Cardiac muscle cell (in vitro differentiated cells and primary cell): ENCODE measurements around the gene EXOC3. TPM values are rescaled to one million over a fixed set of nuclear protein-coding genes. Genes with fewer than 3 reads are reported as not detected.
"Not testable (repeated sequence)": the region's sequence is repeated elsewhere in the genome, so short reads cannot be mapped to it uniquely, and the experiment has no call there.

ENCODE experiments used
- DNase-seq, 2 donors: peaks; one replicate each; pipeline versions ENCODE4 v3.0.0 to v3.0.0-alpha.2; 2010 to 2017; ENCODE audit warnings: low read depth in 1 of 2, low spot score in 1 of 2
- H3K27ac ChIP-seq: fragments of 200-600 bp; sonication (generic); 2 replicates; pipeline ENCODE4 v1.5.1; 2016
- H3K27me3 ChIP-seq: fragments of 200-600 bp; sonication (generic); 2 replicates; pipeline ENCODE4 v1.6.0; 2016; ENCODE audit warnings: control low read depth
- H3K36me3 ChIP-seq: fragments of 200-600 bp; sonication (generic); 2 replicates; pipeline ENCODE4 v1.5.1; 2016; ENCODE audit warnings: control low read depth
- H3K4me1 ChIP-seq: fragments of 200-600 bp; sonication (generic); 2 replicates; pipeline ENCODE4 v1.8.1; 2017; ENCODE audit warnings: low read depth, mild to moderate bottlenecking, mixed run types
- H3K4me3 ChIP-seq: fragments of 200-600 bp; sonication (generic); 2 replicates; pipeline ENCODE4 v1.5.1; 2016; ENCODE audit warnings: mild to moderate bottlenecking
- H3K9me3 ChIP-seq: fragments of 200-600 bp; sonication (generic); 2 replicates; pipeline ENCODE4 v1.5.1; 2017; ENCODE audit warnings: low read depth, mild to moderate bottlenecking, control low read depth
- polyA plus RNA-seq: library from polyadenylated mRNA; unstranded; fragments of >200 nt; fragmentation: Nextera tagmentation; extraction: Ambion mirVana; gene quantifications from 2 replicates; pipeline ENCODE4 v1.2.1, GENCODE V29; 2016
- total RNA-seq: library from RNA; depleted of rRNA; stranded (reverse); fragments of >200 nt; gene quantifications from 2 replicates; pipeline ENCODE4 v1.2.3, GENCODE V29; 2016
- TF ChIP-seq, protein P1 (sequence below): IDR thresholded peaks from 2 replicates; pipeline ENCODE4 v1.5.1; 2012; ENCODE audit warnings: low read depth, mild to moderate bottlenecking, low read length

The EXOC3 gene
- total and polyA plus RNA-seq, 2 experiments from 2014 or later = 34.8 to 56.4 TPM

DNA sequence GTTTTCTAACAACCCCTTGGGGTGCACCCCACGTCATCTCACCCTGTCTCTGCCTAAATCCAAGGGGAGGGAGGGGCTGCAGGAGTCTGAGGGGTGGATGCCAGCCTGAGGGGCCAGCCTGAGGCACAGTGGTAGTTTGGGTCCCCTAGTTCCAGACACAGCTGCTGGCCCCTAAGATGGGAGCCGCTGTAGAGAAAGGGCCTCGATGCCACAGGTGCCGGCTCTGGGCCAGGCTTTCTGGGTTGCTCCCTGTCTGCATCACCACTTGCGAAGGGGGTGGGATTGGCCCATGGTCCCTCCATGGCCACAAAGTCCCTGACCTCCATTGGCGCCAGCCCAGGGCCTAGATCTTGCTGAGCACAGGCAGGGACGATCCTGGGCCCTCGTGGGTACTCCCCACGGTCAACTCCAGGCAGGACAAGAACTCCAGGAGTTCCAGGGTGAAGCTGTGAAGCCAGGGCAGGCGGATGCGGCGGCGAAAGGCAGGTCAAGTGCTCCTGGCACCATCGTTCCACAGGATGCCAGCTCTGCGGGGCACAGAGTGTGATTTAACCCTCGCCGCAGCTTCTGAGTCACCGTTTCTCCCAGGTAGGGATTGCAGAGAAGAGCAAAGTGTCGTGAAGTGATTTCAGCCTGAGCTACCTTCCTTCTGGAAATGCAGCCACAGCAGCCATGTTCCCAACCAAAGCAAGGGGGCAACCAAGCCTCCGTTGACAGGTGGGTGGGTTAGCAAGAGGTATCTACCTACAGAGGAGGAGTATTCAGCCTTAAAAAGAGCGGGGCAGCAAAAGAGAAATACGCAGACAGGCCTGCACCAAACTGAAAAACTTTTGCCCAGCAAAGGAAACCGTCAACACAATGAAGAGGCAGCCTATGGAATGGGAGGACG lies 41.6 kb upstream of the EXOC3 start:
- Histone ChIP-seq H3K27ac (no peak overlapping the region), H3K4me3 (no peak overlapping the region), H3K27me3 (no peaks in the 10 kb centered on the region), H3K9me3 (no peaks in the 10 kb centered on the region), H3K4me1 (peaks cover 11% of the 10 kb centered on the region), H3K36me3 (no peaks in the 10 kb centered on the region)
- no peak for DNase-seq
- TF ChIP-seq, protein P1, sequence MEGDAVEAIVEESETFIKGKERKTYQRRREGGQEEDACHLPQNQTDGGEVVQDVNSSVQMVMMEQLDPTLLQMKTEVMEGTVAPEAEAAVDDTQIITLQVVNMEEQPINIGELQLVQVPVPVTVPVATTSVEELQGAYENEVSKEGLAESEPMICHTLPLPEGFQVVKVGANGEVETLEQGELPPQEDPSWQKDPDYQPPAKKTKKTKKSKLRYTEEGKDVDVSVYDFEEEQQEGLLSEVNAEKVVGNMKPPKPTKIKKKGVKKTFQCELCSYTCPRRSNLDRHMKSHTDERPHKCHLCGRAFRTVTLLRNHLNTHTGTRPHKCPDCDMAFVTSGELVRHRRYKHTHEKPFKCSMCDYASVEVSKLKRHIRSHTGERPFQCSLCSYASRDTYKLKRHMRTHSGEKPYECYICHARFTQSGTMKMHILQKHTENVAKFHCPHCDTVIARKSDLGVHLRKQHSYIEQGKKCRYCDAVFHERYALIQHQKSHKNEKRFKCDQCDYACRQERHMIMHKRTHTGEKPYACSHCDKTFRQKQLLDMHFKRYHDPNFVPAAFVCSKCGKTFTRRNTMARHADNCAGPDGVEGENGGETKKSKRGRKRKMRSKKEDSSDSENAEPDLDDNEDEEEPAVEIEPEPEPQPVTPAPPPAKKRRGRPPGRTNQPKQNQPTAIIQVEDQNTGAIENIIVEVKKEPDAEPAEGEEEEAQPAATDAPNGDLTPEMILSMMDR = no peak

- not testable (repeated sequence) for H3K9me3 ChIP-seq, H3K36me3 ChIP-seq
Measured at GRCh38 chr5:402219-402614, 40.8 kb upstream of the EXOC3 start.

GRCh38 chr5:402615-403359 lies 40.2 kb upstream of the EXOC3 start:
- Histone ChIP-seq H3K4me3 (no peak overlapping the region), H3K27me3 (no peaks in the 10 kb centered on the region), H3K27ac (no peak overlapping the region), H3K9me3 (no peaks in the 10 kb centered on the region), H3K36me3 (no peaks in the 10 kb centered on the region), H3K4me1 (peaks cover 11% of the 10 kb centered on the region)
- no peak for DNase-seq
- TF ChIP-seq, protein P1 = no peak

More at GRCh38 chr5:402219-402614, 40.8 kb upstream of the EXOC3 start:
- not testable (repeated sequence) for H3K4me3 ChIP-seq, DNase-seq, H3K27ac ChIP-seq, H3K27me3 ChIP-seq
- peaks cover 11% of the 10 kb centered on the region for H3K4me1 ChIP-seq

DNA sequence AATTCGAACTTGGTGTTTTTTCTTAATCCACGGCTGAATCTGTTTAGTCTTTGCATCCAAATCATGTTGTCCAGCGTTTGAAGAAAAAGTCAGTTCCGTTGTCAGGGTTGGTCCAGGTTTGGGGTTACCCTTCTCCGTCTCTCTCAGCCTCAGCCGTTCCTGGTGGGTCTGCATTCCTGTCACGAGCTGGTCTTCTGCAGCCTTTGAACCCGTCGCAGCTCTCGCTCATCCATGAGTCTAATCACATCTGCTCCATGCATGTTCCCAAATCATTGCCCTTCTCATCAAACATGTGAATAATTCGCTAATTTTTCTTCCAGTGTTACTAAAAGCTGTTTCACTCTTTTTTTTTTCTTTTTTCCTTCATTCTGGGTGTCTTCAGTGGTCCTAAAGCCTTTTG lies 39.0 kb upstream of the EXOC3 start:
- peaks cover 11% of the 10 kb centered on the region for H3K4me1 ChIP-seq
- H3K27me3 ChIP-seq = no peaks in the 10 kb centered on the region
- no peak overlapping the region for H3K4me3 ChIP-seq
- no peak overlapping the region for H3K27ac ChIP-seq
- no peaks in the 10 kb centered on the region for H3K36me3 ChIP-seq
- TF ChIP-seq, protein P1 = no peak
- DNase-seq = no peak
- no peaks in the 10 kb centered on the region for H3K9me3 ChIP-seq

DNA sequence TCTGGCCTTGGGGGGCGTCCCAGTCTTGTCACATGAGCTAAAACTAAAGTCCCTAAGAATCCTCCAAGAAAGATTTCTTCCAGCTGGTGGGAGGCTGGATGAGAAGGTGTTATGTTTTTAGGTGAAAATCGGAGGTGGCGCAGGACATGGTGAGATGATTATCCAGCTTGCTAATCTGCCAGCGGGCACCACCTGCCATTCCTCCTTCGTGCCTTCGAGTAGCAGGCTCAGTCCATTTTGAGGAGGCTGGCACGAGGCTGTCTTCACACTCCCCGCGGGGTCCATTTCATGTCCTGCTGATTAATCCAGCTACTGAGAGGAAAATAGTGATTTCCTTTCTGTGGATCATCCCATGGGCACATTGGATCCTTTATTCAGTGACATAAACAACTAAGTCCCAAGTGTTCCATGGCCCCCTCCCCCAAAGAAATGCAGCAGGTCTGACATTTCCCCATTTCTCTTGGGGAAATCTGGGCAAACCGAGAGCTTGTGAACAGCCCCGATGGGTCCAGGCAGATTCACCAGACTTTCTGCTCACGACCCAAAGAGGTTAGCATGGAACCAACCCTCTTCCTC lies 38.2 kb upstream of the EXOC3 start:
- DNase-seq = no peak
- TF ChIP-seq, protein P1 = no peak
- peaks cover 6% of the 10 kb centered on the region for H3K4me1 ChIP-seq

More for the DNA sequence above, 38.2 kb upstream of the EXOC3 start:
- H3K27ac ChIP-seq = no peak overlapping the region
- H3K4me3 ChIP-seq = no peak overlapping the region
- no peaks in the 10 kb centered on the region for H3K36me3 ChIP-seq
- no peaks in the 10 kb centered on the region for H3K27me3 ChIP-seq
- no peaks in the 10 kb centered on the region for H3K9me3 ChIP-seq
